Measurements from ENCODE around the gene NR1D1. TPM values are rescaled to one million over a fixed set of nuclear protein-coding genes. Genes with fewer than 3 reads are reported as not detected.

The NR1D1 gene
- total RNA-seq, 1 experiment from 2014 or later = 1.8 TPM

GRCh38 chr17:40095944-40096791 lies 4.2 kb downstream of the NR1D1 start:
- Histone ChIP-seq H3K4me3 (ENCODE audit: insufficient read depth, low read depth, low read length) (no peak overlapping the region), H3K27me3 (ENCODE audit: control insufficient read depth, insufficient read depth, low read length) (peaks cover 12% of the 10 kb centered on the region), H3K36me3 (replicated peaks; ENCODE audit: control insufficient read depth, insufficient read depth, low read length) (peaks cover 17% of the 10 kb centered on the region)
- peak; percentile 43 for DNase-seq

GRCh38 chr17:40095351-40095943 lies 4.9 kb downstream of the NR1D1 start:
- Histone ChIP-seq H3K27me3 (ENCODE audit: control insufficient read depth, insufficient read depth, low read length) (peaks cover 12% of the 10 kb centered on the region), H3K36me3 (replicated peaks; ENCODE audit: control insufficient read depth, insufficient read depth, low read length) (peaks cover 17% of the 10 kb centered on the region), H3K4me3 (ENCODE audit: insufficient read depth, low read depth, low read length) (no peak overlapping the region)
- DNase-seq = peak; percentile 37

- Histone ChIP-seq H3K36me3 (replicated peaks; ENCODE audit: control insufficient read depth, insufficient read depth, low read length) (peaks cover 17% of the 10 kb centered on the region), H3K27me3 (ENCODE audit: control insufficient read depth, insufficient read depth, low read length) (peaks cover 7% of the 10 kb centered on the region), H3K4me3 (ENCODE audit: insufficient read depth, low read depth, low read length) (no peak overlapping the region)
- peak; percentile 19 for DNase-seq
Measured at GRCh38 chr17:40094874-40095273, 5.5 kb downstream of the NR1D1 start.

GRCh38 chr17:40093580-40094201 lies 6.7 kb downstream of the NR1D1 start:
- DNase-seq = peak; percentile 27
- H3K36me3 ChIP-seq (replicated peaks; ENCODE audit: control insufficient read depth, insufficient read depth, low read length) = peaks cover 17% of the 10 kb centered on the region
- H3K27me3 ChIP-seq (ENCODE audit: control insufficient read depth, insufficient read depth, low read length) = no peaks in the 10 kb centered on the region
- no peak overlapping the region for H3K4me3 ChIP-seq (ENCODE audit: insufficient read depth, low read depth, low read length)

- DNase-seq = peak; percentile 40
- Histone ChIP-seq H3K27me3 (ENCODE audit: control insufficient read depth, insufficient read depth, low read length) (no peaks in the 10 kb centered on the region), H3K4me3 (ENCODE audit: insufficient read depth, low read depth, low read length) (no peak overlapping the region), H3K36me3 (replicated peaks; ENCODE audit: control insufficient read depth, insufficient read depth, low read length) (peaks cover 17% of the 10 kb centered on the region)
Measured at GRCh38 chr17:40093005-40093579, 7.3 kb downstream of the NR1D1 start.

- peak; percentile 46 for DNase-seq
- Histone ChIP-seq H3K36me3 (replicated peaks; ENCODE audit: control insufficient read depth, insufficient read depth, low read length) (peaks cover 17% of the 10 kb centered on the region), H3K27me3 (ENCODE audit: control insufficient read depth, insufficient read depth, low read length) (no peaks in the 10 kb centered on the region), H3K4me3 (ENCODE audit: insufficient read depth, low read depth, low read length) (no peak overlapping the region)
Measured at GRCh38 chr17:40092581-40092980, 7.8 kb downstream of the NR1D1 start.

GRCh38 chr17:40091691-40092397 lies 8.5 kb downstream of the NR1D1 start:
- Histone ChIP-seq H3K4me3 (ENCODE audit: insufficient read depth, low read depth, low read length) (no peak overlapping the region), H3K36me3 (replicated peaks; ENCODE audit: control insufficient read depth, insufficient read depth, low read length) (peaks cover 20% of the 10 kb centered on the region), H3K27me3 (ENCODE audit: control insufficient read depth, insufficient read depth, low read length) (no peaks in the 10 kb centered on the region)
- DNase-seq = peak; percentile 82

GRCh38 chr17:40090237-40091119 lies 9.9 kb downstream of the NR1D1 start:
- H3K4me3 ChIP-seq (ENCODE audit: insufficient read depth, low read depth, low read length) = no peak overlapping the region
- no peaks in the 10 kb centered on the region for H3K27me3 ChIP-seq (ENCODE audit: control insufficient read depth, insufficient read depth, low read length)
- DNase-seq = peak; percentile 59
- H3K36me3 ChIP-seq (replicated peaks; ENCODE audit: control insufficient read depth, insufficient read depth, low read length) = peaks cover 14% of the 10 kb centered on the region

GRCh38 chr17:40089077-40089895 lies 11.1 kb downstream of the NR1D1 start:
- DNase-seq = peak; percentile 49
- H3K27me3 ChIP-seq (ENCODE audit: control insufficient read depth, insufficient read depth, low read length) = no peaks in the 10 kb centered on the region
- peaks cover 12% of the 10 kb centered on the region for H3K36me3 ChIP-seq (replicated peaks; ENCODE audit: control insufficient read depth, insufficient read depth, low read length)
- H3K4me3 ChIP-seq (ENCODE audit: insufficient read depth, low read depth, low read length) = no peak overlapping the region

- Histone ChIP-seq H3K4me3 (ENCODE audit: insufficient read depth, low read depth, low read length) (no peak overlapping the region), H3K27me3 (ENCODE audit: control insufficient read depth, insufficient read depth, low read length) (no peaks in the 10 kb centered on the region), H3K36me3 (replicated peaks; ENCODE audit: control insufficient read depth, insufficient read depth, low read length) (peaks cover 7% of the 10 kb centered on the region)
- DNase-seq = peak; percentile 45
Measured at GRCh38 chr17:40087903-40088718, 12.3 kb downstream of the NR1D1 start.

- no peak for DNase-seq
- Histone ChIP-seq H3K4me3 (ENCODE audit: insufficient read depth, low read depth, low read length) (no peak overlapping the region), H3K36me3 (replicated peaks; ENCODE audit: control insufficient read depth, insufficient read depth, low read length) (peaks cover 7% of the 10 kb centered on the region), H3K27me3 (ENCODE audit: control insufficient read depth, insufficient read depth, low read length) (no peaks in the 10 kb centered on the region)
Measured at GRCh38 chr17:40087049-40087794, 13.2 kb downstream of the NR1D1 start.
